HG03354 (cell line): Measurements from ENCODE around the gene IGHMBP2.
A peak's percentile ranks its signal among the peaks of the same experiment; 100 is the strongest.

ENCODE experiments used
- ATAC-seq: cut with Tn5 transposase; IDR thresholded peaks from one replicate; pipeline ENCODE4 v1.9.1; 2021; ENCODE audit warnings: mild to moderate bottlenecking; ENCODE audit not compliant: unreplicated experiment, poor library complexity, severe bottlenecking

IGHMBP2 gene

DNA sequence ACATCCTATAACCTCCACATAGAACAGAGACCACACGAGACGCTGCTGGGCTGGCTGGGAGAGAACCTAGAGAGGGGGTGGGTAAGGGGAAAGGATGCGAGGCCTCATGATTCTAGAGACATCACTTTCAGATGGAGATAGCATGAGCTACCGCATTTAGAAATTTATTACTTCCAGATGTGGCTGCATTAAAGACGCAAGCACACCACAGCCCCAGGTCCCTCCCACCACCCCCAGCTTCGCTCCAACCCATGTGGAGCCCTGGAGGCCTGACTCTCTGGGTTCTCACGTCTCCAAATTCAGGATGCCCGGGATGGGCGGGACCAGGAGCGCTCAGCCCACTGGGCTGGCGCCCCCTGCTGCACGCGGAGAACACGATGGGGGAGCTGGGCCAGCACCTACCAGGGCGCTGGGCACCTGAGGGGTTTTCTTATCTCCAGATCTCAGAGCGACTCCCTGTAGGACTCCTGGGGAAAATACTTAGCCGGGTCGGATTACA is 13.7 kb upstream of the IGHMBP2 start:
- no peak for ATAC-seq

DNA sequence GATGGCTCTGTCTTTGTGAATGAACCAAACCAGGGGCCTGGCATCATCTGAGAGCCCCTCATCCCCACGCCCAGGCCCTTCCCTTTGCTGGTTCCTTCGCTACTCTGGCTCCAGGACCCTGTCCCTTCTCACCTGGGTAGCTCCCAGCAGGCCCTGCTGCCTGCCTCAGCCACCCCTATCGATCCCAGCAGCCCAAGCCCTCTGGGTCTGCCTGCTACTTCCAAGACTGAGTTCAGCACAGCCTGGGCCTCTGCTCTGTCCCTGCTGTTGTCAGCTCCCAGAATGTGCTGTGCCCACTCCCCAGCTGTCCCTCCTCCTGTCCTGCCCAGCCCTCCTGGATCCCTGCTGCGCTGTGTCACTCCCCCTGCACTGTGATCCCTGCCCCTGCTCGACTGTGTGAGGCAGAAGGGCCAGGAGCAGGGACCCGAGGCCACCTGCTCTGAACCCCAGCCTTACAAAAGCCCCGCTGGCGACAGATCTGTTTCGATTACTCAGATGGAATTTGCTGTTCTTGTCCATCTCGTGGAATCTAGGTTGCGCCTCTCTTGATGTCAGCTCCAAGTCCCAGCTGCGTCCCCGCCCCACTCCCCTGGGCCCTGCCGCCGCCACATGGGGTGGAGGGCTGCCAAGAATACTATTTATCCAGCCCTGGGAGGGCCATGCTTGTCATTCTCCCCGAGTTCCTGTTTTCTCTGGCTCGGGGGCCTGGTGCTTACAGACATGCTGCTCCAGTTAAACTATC is 13.0 kb upstream of the IGHMBP2 start:
- ATAC-seq, result no peak

DNA sequence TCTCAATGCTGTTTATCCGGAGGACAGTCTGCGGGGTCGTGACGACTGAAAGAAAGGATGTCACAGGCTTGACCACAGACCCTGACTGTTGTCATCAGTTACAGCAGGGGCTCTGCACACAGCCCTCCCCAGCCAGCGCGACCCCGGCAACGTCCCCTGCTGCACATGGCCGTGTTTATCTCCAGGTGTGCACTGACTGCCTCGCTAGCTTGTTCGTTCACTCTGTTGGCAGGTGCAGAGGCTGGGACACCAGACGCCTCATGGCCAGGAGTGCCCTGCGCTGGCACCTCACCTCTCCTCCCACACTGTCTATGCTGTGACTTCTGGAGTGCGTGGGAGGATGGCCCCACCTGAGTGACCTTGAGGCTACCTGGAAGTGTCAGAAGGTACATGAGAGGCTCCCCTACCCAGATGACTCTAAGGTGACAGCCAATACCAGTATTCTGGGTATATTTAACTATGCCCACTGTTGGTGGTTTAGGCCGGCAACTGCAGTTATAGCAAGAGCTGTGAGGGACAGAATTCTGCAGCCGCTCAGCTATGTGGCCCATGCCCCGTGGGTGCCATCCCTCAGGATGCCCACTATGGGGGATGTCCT is 12.2 kb upstream of the IGHMBP2 start:
- ATAC-seq, result no peak

DNA sequence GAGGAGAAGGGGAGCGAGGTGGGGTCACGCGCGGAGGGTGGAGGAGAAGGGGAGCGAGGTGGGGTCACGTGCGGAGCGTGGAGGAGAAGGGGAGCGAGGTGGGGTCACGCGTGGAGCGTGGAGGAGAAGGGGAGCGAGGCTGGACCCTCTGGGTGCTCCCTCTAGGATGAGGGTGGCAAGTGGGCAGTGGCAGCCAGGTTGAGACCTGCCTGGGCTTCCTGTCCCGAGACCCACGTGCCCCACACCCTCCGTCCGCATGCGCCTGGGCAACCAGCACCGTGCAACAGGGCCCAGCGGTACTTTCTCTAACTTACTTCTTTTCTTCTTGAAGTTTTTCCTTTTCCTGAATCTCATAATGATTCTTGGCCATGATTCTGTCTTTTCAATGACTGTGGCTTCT is 11.1 kb upstream of the IGHMBP2 start:
- ATAC-seq, result no peak

DNA sequence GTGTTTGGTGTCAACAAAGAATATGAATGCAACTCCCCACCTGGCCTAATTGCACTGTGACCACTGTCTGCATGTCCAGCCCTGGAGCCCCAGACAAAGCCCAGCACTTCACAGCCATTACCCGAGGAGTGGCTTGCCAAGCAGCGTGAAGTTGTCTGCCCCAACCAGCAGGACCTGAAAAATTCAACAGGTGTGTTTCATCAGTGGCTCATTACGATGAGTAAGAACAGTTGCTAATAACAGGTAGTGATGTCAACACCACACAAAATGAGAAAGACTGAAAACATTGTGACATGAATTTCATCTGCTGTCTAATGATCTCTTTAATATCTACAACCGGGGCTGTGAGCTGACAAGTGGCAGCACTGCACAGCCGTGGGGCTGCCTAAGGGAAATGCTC is 10.4 kb upstream of the IGHMBP2 start:
- no peak for ATAC-seq

DNA sequence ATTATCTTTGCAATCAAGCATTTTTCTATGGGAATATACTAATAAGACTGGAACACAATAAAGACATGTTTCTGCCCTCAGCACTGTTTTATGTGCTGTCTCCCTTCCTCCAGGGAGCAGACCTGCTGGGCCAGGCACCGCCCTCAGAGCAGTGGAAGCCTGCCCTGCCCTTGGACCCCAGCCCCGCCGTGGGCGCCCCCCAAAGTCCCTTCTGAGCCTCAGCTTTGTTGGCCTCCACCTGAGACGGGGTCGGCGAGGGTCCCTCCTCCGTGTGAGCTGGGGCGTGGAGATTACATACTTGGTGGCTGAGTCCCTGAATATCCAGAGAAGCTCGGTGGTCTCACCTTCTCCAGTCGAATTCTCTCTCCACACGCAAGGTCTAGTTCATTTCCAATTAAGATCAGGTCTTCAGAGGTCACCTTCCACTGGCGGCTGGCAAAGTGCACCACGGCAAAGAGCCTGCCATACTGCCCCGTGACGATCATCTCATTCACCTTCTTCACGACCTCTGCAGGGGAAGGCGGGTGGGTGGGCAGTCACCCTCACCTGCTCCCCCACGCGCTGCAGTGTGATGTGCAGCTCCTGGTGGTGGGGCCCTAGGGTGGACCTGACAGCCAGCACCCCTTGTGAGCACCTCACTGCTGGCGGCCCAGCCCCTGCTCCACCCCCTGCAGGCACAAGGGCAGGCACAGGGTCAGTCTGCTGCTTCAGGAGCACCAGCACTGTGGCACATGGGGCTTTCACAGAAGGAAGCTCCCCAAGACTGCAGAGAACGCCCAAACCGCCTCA is 7.3 kb upstream of the IGHMBP2 start:
- ATAC-seq, result no peak

DNA sequence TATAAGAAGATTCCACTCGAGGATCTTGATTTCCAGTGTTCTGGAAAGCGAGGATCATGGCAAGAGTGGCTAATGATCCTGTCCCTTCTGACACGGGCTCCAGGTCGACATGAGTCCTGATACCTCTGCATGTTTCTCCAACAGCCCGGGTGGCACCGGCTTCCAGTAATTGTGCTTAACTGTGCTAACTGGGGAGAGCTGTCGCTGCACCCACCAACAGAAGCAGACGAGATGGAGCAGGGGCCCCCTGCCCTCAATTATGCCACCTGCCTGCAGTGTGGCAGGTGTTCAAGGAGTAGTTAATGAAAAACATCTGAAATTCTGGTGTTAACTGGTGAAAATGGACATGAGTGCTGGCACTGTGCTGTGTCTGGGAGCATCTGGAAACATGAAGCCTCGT is 6.2 kb upstream of the IGHMBP2 start:
- no peak for ATAC-seq

DNA sequence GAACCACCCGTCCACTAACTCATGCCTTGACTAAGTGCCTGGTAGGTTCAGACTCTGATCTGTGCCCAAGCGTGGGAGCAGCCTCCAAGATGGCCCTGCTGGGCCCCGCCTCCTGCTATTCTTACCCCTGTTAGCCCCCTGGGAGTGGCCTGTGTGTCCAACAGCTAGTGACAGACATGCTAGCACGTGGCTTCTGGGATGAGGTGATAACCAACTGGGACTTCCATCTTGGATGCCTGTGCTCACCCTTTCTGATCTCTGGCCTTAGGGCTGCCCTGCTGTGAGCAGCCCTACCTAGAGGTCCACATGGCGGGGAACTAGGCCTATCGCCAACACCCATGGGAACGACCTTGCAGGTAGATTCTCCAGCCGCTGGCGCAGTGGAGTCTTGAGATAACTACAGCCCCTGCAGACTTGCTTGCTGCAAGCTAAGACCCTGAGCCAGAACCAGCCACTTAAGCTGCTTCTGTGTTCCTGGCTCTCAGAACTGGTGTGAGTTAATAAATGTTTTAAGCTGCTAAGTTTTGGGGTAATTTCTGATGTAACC is 2.8 kb upstream of the IGHMBP2 start:
- ATAC-seq, result no peak

DNA sequence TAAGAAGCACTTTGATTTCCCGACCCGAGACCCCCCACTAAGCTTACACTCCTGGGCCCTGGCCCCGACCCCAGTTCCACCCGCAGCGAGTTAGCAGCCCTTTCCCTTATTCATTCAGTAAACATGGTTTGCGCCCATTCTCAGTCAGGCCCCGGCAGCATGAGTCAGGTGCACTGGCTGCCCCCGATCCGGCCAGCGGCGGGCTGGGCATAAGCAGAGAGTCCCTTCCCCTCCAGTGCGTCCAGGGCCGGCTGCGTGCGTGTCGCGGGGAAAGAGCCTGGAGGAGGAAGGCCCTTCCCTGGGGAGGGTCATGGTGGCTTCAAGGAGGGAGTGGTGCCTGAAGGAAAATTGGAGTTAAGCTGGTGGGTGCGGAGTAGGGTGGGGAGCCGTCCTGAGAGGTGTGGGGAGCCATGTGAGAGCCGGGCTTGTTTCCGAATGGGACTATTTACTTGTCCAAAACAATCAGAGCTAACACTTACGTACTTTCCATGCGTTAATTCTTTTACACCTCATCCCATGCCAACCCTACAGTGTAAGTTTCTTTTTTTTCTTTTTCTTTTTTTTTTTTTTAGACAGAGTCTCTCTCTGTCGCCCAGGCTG is 657 bp downstream of the IGHMBP2 start:
- ATAC-seq, result peak; percentile 34

DNA sequence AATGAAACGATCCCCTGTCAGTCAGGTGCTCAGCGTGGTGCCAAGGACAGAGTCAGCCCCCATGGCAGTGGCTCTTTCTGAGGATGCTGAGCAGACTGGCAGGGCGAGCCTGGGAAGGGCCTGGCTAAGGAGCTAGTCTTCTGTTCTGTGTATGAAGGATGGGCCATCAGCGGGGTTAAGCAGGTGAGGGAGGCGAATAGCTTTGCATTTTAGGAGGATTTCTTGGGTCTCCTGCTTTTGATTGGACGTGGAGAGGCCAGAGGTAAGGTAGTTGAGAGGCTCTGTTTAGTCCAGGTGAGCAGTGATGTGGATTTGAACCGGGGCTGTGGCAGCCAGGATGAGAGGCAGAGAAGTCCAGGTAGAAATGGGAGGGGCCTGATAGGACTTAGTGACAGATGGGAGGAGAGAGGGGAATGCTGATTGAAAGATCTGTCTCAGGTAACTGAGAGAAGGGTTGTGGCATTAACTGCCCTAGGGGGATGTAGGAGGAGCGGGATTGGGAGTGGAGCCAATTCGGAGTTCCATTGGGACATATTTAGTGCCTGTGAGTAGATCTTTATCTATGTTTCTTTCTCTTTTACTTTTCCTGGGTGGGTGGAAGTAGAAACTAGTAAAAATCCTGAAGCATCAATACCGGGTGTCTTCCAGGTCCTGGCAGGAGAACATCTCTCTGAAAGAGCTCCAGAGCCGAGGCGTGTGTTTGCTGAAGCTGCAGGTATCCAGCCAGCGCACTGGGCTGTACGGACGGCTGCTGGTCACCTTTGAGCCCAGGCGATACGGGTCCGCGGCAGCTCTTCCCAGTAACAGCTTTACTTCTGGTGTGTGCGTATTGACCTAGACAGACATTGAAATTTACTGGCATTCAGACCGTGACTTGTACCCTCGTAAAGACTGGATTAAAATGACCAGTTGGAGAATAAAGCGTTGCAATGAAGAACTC is 2.0 kb downstream of the IGHMBP2 start:
- no peak for ATAC-seq

DNA sequence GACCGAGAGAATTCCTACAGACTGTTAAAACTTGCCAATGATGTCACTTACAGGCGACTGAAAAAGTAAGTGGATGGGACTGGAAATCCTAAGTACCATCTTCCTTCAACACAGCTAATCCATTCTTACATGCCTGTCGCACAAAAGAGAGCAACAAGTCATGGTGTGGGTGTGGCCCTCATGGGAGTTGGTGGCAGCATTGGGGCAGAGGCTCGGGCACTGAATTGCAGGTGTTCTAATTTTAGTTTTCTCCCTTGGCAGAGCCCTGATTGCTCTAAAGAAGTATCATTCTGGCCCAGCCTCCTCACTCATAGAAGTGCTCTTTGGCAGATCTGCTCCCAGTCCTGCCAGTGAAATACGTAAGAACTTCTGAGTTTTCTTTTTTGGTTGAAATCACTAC is 4.6 kb downstream of the IGHMBP2 start:
- no peak for ATAC-seq

DNA sequence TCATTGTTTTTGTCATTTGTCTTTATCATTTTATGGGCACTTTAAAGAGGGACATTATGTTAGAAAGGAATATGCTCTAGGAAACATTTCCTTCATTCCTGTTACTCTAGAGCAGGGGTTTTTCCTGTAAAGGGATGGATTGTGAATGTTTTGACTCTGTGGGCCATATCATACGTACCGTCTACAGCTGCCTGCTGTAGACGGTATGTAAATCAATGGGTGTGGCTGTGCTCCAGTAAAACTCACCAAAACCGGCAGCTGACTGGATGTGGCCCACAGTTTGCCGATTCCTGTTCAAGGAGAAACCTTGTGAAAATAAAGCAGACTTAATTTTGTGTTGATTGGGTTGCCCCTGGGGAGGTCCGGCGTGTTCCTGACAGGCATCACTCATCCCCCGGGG is 7.3 kb downstream of the IGHMBP2 start:
- ATAC-seq, result no peak

DNA sequence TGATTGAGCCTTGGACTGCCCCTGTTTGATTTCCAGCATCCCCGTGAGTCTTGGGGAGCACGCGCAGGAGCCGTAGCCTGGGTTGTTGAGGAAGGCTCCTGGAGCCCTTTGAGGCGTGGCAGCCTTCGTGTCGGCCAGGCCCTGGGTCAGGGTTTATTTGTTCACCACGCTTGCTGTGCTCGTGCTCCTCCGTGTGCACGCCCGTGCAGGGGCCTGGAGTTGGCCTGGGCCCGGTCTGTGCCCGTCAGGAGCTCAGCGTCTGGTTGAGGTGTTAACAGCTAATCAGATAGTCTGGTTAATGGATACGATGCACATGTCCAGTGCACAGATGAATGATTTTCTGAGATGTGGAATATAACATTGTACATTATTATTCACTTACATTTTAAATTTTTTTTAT is 8.0 kb downstream of the IGHMBP2 start:
- no peak for ATAC-seq

DNA sequence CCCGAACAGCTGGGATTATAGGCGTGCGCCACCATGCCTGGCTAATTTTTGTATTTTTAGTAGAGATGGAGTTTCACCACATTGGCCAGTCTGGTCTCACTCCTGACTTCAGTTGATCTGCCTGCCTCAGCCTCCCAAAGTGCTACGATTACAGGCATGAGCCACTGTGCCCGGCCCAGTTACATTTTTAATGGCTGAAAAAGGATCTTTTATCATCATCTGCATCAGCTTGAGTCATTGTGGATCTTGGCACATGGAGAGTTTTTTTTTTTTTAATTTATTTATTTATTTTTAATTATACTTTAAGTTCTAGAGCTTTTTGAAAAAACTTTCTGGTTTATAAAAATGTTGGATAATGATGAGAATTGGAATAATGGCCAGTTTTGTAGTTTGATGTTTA is 8.6 kb downstream of the IGHMBP2 start:
- no peak for ATAC-seq

DNA sequence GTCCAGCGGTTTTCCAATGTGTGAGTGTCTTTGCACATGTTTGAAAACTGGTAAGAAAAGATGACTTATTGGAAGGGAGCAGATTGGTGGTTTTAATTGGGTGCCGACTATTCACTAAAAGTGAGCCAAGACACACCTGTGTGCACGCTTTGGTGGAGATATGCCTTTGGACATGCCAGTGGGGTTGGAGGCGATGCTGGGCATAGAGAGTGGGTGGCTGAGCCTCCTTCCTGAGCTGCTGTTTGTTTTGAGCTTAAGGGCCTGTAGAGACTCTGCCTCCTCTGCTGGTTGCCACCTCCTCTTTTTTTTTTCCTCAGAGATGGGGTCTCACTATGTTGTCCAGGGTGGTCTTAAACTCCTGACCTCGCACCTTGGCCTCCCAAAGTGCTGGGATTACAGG is 9.5 kb downstream of the IGHMBP2 start:
- ATAC-seq, result no peak

DNA sequence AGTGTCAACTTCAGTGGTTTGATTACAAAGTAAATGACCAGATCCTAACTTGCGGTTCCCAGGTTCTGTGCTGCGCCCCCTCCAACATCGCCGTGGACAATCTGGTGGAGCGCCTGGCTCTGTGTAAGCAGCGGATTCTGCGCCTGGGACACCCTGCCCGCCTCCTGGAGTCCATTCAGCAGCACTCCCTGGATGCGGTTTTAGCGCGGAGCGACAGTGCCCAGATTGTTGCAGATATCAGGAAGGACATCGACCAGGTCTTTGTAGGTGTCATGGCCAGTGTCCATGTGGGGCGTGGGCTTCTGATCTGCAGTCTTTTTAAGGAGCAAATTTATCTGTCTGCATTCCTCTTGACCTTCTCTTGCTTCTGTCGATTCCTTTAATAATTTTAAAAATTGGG is 11.1 kb downstream of the IGHMBP2 start:
- ATAC-seq, result no peak

DNA sequence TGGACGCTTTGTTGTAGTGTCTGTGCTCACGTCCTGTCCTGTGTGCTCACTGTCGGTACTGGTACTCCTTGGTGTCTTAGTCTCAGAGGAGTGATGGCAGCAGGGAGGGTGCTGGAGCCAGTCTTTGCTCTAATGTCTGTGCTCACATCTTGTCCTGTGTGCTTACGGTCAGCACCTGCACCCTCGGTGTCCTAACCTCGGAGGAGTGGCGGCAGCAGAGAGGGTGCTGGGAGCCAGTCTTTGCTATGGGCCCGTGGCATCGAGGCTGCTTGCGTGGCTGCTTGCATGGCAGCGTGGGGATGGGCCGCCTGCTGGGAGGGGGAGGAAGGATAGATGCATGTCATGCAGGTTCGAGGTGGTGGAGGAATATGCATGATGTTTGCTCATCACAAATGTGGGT is 12.7 kb downstream of the IGHMBP2 start:
- ATAC-seq, result no peak

DNA sequence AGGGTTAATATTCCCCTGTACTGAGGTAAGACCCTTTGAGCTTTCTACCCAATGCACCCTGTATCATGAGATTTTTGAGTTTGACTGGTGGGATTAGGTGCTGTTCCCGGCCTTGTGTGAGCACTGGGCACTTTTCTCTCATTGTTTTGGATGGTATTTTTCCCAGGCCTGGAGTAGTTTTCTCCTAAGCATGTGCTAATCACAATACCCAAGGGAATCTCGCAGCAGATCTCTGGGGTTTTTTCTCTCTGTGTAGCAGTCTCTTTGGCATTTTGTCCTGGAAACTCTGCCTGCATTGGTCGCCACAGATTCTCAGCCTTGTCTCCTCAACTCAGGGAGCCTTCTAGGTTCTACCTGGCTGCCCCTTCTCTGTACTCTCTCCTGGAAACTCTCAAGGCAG is 19.9 kb downstream of the IGHMBP2 start:
- no peak for ATAC-seq
